GM20000 (cell line): ENCODE results near the gene NOD1.

Source experiments
- DNase-seq: peaks from one replicate; pipeline ENCODE4 v3.0.0; 2012; ENCODE audit warnings: low spot score
- TF ChIP-seq, protein P1 (sequence below): IDR thresholded peaks from 2 replicates; pipeline ENCODE4 v1.5.1; 2012; ENCODE audit warnings: mild to moderate bottlenecking, control low read depth; ENCODE audit errors: extremely low read depth, missing control alignments

The NOD1 gene

DNA sequence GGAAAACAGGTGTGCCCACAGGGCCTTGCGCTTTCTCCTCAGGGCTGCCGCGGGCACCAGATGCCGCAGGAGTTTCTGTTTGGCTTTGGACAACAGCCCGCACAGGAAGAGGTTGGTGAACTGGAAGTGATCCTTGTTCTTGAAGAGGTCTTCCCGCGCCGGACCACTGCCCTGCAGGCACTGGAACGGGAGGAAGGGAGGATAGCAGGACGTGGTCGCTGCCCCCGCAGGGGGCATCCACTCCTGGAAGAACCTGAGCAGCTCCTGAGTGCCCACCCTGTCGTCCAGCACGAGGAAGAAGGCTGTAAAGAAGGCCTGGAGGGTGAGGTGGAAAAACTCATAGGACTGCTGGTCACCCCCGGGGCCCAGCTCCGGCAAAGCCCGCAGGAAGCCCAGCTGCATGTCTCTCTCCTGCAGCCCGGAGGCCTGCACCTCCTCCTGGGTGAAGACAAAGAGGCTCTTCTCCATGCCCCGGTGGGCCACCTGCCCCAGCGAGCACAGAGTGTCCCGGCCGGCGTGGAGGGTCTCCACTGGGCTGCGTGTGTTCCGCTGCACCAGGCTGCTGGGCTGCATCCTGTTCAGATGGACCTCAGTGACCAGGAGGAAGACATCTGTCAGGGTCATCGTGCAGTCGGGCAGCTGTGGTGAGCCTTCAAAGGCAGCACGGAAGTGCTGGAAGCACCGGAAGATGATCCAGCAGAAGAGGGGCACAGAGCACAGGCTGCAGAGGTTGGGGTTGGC, 26.9 kb downstream of the NOD1 start:
- TF ChIP-seq, protein P1, sequence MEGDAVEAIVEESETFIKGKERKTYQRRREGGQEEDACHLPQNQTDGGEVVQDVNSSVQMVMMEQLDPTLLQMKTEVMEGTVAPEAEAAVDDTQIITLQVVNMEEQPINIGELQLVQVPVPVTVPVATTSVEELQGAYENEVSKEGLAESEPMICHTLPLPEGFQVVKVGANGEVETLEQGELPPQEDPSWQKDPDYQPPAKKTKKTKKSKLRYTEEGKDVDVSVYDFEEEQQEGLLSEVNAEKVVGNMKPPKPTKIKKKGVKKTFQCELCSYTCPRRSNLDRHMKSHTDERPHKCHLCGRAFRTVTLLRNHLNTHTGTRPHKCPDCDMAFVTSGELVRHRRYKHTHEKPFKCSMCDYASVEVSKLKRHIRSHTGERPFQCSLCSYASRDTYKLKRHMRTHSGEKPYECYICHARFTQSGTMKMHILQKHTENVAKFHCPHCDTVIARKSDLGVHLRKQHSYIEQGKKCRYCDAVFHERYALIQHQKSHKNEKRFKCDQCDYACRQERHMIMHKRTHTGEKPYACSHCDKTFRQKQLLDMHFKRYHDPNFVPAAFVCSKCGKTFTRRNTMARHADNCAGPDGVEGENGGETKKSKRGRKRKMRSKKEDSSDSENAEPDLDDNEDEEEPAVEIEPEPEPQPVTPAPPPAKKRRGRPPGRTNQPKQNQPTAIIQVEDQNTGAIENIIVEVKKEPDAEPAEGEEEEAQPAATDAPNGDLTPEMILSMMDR: no peak
- DNase-seq: no peak

DNA sequence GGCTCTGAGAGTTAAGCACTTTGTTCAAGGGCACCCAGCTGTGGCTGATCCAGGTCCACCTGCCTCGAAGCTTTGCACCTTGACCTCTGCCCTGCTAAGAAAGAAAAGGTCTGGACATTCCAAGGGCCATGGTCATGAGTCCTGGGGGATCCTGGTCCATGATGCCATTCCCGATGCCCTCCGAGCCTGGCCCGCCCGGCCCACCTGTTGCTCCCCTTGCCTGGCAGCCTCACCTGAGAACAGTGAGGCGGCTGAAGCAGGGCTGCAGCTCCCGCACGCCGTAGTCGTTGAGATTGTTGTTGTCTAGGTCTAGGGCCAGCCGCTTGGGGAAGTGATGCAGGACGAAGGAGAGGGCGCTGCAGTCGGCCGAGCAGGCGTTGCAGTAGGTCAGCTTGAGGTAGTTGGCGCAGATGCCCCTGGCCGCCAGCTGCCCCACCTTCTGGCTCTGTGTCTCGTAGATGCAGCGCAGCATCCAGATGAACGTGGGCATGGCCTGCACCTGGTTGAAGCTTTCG, 27.5 kb downstream of the NOD1 start:
- TF ChIP-seq, protein P1: no peak
- no peak for DNase-seq

DNA sequence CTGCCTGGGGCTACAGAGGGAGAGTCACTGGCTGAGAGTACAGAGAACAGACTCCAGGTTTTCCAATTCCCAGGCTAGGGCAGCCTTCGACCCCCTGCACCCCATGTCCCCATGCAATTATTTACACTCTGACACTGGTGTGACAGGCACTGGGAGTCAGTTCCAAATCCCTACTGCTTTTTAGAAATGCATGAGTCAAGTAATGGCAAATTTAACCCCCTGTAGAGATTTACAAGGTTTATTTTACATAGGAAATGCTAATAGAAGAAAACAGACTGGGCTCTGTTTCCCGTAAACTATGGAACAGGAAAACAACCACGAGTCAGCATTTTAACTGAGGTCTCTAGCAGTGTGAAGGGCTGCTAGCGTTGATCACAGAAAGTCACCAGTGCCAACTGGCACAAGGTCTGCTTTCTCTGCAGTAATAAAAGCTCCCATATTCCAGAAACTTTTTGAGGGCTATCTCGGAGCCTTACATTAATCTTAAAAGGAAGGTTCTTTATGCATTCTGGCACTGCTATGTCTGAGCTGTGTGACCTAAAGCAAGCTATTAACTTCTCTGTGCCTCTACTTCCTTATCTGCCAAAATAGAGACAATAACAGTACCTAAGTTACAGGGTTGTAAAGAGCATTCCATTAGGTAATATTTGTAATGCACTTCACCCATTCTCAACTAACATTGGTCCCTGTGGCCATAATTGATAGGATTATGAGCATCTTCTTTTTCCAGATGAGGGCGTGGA, 28.2 kb downstream of the NOD1 start:
- TF ChIP-seq, protein P1: no peak
- no peak for DNase-seq

DNA sequence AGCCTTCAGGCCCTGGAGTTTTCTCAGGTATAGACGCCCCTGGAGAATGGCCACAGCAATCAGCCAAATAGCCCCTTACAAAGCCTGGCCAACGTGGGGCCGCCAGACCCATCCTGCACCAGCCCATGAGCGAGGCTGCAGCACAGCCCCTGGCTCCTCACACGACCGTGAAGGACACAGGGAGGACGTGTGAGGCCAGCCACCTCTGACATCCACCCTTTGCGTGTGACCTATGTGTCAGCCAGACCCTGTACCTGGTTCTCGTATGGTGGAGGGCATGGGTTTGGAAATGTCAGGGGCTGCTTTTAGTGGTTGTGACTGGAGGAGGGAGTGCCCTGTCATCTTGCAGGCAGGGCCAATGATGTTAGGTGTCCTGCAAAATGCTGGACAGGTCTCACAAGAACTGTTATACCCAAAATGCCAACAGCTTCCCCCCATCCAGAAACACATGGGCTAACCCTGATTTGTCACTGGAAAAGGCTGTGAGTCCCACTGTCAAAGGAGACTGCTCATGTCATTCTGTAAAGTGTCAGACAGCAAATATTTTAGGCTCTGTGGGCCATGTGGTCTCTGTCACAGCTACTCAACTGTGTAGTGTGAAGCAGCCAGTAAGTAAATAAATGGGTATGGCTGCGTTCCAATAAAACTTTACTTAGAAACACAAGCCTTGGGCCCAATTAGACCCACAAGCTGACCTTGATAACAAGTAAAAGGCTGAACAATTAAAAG, 30.0 kb downstream of the NOD1 start:
- TF ChIP-seq, protein P1: no peak
- no peak for DNase-seq

DNA sequence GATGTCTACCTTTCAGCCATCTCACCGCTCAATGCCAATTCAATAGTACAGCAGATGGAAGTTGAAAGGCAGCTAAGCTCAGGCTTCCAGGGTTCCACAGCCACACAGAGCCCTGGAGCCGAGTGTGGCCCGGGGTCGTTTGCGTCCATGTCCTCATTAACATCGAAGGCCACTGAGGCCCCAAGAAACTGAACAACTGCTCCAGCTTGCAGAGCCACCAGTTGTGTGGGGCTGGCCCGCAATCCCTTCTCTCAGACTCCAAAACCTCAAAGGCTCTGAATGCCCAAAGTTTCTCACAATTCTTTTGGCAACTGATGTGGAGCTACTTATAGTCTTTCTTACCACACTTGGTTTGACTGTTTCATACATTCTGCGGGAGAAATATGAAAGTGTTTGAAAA, 31.1 kb downstream of the NOD1 start:
- TF ChIP-seq, protein P1: no peak
- DNase-seq: no peak

DNA sequence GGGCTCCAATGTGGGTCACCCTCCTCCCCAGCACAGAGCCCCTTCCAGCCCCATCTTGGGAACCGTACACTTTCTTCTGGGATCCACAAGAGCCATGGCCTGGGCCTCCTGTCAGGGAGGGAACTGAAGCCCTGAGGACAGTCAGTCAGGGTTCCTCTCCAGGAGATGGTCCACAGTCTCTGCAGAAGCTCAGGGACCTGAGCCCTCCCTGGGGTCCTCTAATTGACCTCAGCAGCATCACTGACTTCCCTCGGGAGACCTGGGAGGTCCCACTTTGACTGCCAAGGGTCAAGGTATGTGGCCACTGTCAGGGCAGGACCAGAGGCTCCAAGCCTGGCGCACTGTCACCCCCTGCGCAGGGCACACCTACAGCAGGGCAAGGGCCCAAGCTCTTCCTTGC, 32.3 kb downstream of the NOD1 start:
- TF ChIP-seq, protein P1: no peak
- no peak for DNase-seq
